Fibroblast of the conjunctiva (primary cell): ENCODE measurements around the gene AANAT.

ENCODE experiments used
- DNase-seq: peaks from one replicate; pipeline ENCODE4 v3.0.0-alpha.2; 2010; ENCODE audit warnings: low read depth

Gene AANAT

GRCh38 chr17:76491271-76492122 lies 24.1 kb downstream of the AANAT start:
- no peak for DNase-seq

DNA sequence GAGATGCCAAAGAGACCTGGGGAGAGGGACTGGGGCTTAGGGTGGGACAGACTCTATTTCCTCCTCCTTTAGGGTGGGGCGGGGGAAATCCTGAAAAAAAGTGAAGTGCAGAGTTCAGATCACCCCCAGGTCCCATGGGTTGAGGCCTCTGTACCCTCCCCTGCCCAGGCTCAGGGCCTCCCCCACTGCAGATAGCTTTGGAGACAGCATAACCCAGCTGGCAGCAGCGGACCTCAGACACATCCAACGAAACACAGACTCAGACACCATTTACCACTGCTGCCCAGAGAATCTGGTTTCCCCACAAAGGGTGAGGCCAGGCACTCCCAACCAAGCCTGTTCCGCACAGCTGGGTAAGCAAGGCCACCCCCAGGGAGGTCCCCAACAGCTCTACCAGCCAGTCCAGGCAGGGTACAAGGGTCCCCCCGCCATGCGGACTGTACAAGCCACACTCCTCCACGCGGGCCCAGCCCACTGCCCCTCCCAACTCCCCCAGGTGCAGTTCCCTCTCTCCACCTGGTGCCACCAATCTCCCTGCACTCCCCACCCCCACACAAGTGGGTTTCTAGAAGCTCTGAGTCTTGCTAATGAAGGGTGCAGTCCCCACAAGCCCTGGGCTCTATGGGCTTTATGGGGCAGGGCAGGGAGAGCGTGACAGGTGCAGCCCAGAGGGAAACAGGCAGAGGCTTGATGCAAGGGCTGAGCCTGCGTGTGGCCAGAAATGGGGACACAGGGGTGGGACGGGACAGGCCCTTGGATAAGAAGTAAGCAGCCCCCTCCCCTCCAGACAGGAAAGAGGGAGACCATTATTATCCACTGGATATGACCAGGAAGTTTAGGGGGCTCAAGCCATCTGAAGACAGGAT lies 25.0 kb downstream of the AANAT start:
- DNase-seq = no peak

GRCh38 chr17:76492989-76493501 lies 25.6 kb downstream of the AANAT start:
- peak; percentile 21 for DNase-seq

GRCh38 chr17:76493505-76494167 lies 26.2 kb downstream of the AANAT start:
- no peak for DNase-seq

DNA sequence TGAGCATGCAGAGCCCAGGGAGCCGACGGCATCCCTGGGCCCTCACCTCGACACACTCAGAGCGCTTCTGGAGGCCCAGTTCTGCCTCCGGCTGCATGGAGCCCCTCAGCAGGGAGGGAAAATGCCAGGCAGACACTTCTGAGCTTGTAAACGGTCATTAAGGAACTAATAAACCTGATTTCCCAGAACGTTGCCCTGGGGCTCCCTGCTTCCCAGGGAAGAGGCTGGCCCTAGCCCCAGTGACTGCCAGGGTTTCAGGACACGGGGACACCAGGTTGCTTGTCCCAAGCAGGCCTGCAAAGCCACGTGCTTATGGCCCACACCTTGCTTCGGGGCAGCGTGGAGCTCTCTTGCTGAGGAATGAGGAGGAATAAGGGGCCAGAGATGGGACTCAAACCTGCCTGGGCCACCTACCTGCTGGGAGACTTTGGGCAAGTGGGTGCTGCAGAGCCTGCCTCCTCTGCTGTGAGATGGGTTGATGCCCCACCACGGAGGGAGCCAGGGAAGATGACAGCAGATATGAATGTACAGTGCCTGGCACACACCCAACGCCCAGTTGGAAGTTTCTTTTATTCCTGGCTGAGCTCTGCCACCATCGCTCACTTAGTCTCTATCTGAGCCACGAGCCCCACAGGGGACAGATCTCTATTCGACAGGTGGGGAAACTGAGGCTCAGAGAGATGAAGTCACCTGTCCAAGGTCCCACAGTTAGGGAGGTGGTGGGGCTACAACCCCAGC lies 28.4 kb downstream of the AANAT start:
- DNase-seq = no peak

- DNase-seq = no peak
Measured at GRCh38 chr17:76496464-76496863, 29.1 kb downstream of the AANAT start.

GRCh38 chr17:76497699-76497978 lies 30.2 kb downstream of the AANAT start:
- no peak for DNase-seq

DNA sequence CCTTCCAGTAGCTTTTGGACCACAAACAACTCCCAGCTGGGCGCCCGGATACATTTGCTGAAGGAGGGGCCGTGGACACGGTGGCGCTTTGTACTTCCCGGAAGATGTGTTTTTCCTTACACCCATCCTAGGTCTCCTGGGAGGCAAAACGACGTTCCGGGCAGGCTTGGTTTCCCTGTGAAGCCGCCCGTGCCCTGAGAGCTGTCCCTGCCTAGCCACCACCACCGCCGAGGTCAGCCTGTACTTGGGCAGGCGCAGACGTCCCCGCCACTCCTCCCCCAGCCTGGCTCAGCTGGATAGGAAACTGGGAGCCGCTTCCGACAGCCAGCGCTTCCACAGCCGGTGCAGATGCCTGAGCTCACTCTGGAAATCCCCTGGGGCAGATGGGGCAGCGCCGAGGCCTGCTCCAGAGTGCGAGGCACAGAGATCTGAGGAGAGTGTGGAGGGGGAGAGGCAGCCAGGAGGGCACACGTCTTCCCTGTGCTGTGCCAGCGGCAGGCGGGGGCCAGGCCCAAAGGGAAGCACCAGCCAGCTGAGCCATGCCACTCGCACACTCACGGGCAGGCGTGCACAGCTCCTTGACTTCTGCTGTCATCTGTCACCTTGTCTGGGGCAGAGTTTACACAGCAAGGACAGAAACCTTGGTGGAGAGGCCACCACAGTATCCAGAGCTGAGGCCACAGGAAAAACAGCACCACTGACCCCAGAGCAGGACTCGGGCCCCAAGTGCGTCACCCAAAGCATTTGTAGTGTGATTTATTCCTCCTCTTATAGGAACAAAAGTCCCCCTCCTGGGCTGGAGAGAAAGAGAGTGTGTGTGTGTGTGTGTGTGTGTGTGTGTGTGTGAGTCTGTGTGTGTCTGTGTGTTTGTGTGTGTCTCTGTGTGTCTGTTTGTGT lies 30.8 kb downstream of the AANAT start:
- peak; percentile 12 for DNase-seq

DNA sequence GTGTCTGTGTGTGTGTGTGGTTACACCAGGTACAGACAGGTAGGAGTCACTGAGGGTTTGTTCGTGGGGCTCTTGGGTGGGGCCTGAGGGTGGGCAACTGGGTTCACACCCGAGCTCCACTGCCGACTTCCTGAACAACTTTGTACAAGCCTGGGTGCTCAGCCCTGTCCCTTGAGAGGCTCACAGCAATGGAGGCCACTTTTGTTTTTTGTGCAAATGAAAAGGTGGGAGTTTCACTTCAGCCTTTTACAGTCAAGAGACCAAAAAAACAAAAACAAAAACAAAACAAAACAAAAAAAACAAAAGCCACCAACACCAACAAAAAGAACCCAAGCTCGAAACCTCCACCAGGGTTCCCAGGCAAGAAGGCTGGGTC lies 31.5 kb downstream of the AANAT start:
- DNase-seq = no peak

DNA sequence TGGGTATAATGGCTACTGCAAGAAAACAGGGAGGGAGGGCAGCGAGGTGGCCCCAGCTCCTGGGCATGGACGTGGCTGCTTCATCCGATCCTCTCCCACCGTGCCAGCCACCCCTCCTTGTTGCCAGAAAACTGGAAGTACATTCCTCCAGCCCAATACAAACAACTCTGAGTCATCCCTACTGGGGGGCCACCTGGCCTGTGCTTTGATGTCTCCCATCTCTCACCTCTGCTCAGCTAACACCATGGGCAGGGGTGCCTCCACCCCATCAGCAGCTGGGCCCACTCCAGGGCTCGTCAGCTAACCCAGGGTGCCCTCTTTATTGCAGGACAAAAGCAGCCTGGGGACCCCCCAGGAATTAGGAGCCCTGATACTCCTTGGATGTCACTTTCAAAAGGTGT lies 31.9 kb downstream of the AANAT start:
- no peak for DNase-seq

GRCh38 chr17:76500074-76500746 lies 32.8 kb downstream of the AANAT start:
- no peak for DNase-seq

GRCh38 chr17:76500747-76501017 lies 33.3 kb downstream of the AANAT start:
- DNase-seq = no peak

- peak; percentile 36 for DNase-seq
Measured at GRCh38 chr17:76501018-76501826, 33.8 kb downstream of the AANAT start, which contains the start of gene RHBDF2. Gene RHBDF2 (minus strand): TSS chr17:76501423. CDS start chr17:76481524, 19,899 bp downstream.

GRCh38 chr17:76501827-76502307 lies 34.5 kb downstream of the AANAT start:
- no peak for DNase-seq

GRCh38 chr17:76502341-76503211 lies 35.2 kb downstream of the AANAT start:
- no peak for DNase-seq

- no peak for DNase-seq
Measured at GRCh38 chr17:76504117-76504516, 36.7 kb downstream of the AANAT start.

DNA sequence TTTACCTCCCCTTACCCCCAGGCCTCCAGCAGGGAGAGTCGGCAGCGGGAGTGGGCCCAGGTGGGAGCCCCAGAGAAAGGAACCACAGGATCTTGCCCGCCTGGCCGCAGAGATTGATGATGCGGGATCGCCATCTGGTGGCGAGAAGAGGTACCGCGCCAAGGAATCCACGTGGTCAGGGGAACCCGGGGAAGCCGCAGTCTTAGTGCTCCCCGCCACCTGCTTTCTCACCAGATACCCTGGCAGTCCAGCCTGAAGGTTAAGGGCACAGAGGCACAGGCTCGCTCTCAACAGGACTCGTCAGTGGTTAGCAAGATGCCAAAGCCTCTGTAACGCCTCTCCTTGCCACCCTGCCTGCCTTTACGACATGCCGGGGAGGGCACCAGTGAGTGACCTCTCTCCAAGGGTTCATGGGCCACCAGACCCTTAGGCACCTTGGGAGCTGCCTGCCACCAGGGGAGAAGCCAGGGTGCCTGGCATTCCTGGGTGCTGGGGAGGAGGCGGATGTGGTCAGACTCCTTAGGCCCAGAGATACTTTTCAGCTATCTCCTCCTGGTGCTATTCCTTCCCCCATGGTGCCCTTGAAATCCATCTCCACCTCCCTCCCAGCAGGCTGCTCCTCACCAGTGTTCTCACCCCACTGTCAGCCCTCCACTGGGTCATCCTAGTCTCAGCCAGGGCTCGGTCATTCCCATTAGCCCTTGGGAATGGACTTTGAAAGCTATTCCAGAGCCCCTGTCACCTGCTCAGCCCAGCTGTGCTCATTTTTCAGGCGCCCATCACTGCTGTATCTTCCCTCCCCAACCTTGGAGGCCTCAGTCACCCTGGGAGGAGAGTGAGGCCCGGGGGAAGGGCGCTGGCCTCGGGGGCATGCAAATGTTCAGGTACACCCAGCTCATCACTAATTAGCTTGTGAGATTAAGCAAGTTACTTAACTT lies 39.3 kb downstream of the AANAT start:
- no peak for DNase-seq
